WI38 (cell line): ENCODE measurements around the gene GABRG3.

ENCODE experiments used
- H3K4me3 ChIP-seq: 2 replicates; pipeline ENCODE4 v1.5.1; 2011; ENCODE audit warnings: low read depth, mild to moderate bottlenecking, control low read depth, low read length
- TF ChIP-seq, protein P1 (sequence below): IDR thresholded peaks from 2 replicates; pipeline ENCODE4 v1.5.1; 2012; ENCODE audit warnings: low read depth, mild to moderate bottlenecking, control low read depth, low read length

The GABRG3 gene

DNA sequence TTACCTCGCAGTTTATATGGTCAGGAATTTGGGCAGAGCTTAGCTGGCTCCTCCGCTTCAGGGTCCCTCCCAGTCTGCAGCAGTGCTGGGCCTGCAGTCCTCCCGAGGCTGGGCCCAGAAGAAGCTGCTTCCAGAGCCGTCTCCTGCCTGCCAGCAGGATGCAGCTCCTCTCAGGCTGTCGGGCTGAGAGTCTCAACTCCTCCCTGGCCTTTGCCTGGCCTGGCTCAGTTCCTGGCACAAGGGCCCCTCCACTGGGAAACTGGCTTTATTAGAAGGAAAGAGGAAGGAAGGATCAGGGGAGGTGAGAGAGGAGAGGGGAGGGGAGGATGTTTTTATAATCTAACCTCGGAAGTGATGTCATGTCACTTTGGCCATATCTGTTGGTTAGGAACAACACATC is 72.8 kb downstream of the GABRG3 start:
- TF ChIP-seq, protein P1, sequence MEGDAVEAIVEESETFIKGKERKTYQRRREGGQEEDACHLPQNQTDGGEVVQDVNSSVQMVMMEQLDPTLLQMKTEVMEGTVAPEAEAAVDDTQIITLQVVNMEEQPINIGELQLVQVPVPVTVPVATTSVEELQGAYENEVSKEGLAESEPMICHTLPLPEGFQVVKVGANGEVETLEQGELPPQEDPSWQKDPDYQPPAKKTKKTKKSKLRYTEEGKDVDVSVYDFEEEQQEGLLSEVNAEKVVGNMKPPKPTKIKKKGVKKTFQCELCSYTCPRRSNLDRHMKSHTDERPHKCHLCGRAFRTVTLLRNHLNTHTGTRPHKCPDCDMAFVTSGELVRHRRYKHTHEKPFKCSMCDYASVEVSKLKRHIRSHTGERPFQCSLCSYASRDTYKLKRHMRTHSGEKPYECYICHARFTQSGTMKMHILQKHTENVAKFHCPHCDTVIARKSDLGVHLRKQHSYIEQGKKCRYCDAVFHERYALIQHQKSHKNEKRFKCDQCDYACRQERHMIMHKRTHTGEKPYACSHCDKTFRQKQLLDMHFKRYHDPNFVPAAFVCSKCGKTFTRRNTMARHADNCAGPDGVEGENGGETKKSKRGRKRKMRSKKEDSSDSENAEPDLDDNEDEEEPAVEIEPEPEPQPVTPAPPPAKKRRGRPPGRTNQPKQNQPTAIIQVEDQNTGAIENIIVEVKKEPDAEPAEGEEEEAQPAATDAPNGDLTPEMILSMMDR, result no peak

GRCh38 chr15:27045796-27046195 is 74.8 kb downstream of the GABRG3 start:
- TF ChIP-seq, protein P1, result no peak
- H3K4me3 ChIP-seq, result no peak overlapping the region

More for the DNA sequence above, 72.8 kb downstream of the GABRG3 start:
- H3K4me3 ChIP-seq, result no peak overlapping the region

- TF ChIP-seq, protein P1, result no peak
- no peak overlapping the region for H3K4me3 ChIP-seq
Measured at GRCh38 chr15:27046880-27047279, 75.9 kb downstream of the GABRG3 start.

DNA sequence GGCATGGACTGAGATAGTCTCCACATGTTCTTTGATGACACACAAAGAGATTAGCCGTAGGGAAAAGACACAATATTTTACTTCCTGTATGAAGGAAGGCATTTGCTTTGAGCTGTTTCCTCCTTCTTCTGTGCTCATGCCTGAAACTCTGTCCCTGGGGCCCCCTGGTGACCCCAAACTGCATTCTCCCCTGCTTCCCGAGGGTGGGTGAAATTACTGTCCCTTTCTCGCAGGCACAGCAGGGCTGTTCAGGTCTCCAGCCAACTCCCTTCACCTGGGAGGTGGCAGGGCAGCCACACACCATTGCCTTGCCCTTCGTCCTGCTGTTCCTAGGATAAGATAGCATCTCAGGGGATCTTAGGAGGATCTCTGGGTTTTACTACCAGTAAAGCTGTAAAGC is 79.2 kb downstream of the GABRG3 start:
- TF ChIP-seq, protein P1, result no peak
- no peak overlapping the region for H3K4me3 ChIP-seq

DNA sequence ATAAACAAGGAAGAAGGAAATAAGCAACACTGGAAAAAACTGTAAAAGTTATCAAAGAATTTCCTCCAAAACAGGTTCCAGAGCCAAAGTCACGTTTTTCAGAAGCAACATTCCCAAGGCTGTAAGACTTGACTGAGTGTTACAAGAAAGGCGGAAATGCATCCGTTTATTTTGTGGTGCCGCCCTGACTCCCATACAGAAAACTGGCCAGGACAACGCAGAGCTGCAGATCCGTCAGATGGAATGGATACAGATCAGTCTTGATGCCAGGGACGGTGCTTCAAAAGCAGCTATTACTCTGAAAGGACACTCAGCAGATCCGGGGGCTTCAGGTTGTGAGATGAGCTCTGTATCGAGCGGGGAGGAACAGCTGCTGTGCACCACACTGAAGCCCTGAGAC is 83.4 kb downstream of the GABRG3 start:
- no peak overlapping the region for H3K4me3 ChIP-seq
- TF ChIP-seq, protein P1, result no peak

DNA sequence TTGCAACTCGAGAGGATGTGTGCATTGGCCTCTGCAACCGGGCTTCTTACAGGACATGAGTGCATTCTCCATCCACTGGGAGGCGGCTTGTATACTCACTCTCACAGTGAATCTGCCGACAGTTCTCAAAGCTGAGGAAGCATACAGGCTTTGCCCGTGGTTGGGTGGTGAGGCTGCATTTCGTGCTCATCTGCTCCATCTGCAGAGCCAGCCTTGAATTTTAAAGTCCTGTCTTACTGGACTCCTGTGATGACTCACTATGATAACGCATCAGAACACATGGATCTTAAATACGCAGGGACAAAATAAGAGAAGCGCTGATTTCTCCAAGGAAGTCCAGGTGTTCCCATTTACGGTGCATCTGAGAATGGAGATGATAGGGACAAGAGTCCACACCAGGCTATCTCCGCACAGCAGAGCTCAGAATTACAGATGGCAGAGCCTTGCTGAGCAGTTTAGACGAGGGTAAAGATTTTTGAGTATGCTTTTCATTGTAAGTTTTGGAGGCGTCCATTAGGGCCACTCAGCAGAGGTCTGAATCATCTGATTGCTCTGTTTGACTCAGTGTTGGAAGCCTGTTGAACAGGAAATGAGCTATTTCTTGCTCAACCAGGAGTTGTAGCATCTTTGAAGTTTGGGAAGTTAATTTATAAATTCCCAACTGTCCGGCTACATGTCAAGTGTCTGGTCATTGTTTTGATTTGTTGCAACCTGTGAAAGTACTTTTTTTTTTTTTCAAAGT is 87.1 kb downstream of the GABRG3 start:
- no peak overlapping the region for H3K4me3 ChIP-seq
- TF ChIP-seq, protein P1, result no peak

GRCh38 chr15:27058939-27059338 is 88.0 kb downstream of the GABRG3 start:
- H3K4me3 ChIP-seq, result no peak overlapping the region
- TF ChIP-seq, protein P1, result no peak
